ENCODE results near the gene SIRT7.

DNA sequence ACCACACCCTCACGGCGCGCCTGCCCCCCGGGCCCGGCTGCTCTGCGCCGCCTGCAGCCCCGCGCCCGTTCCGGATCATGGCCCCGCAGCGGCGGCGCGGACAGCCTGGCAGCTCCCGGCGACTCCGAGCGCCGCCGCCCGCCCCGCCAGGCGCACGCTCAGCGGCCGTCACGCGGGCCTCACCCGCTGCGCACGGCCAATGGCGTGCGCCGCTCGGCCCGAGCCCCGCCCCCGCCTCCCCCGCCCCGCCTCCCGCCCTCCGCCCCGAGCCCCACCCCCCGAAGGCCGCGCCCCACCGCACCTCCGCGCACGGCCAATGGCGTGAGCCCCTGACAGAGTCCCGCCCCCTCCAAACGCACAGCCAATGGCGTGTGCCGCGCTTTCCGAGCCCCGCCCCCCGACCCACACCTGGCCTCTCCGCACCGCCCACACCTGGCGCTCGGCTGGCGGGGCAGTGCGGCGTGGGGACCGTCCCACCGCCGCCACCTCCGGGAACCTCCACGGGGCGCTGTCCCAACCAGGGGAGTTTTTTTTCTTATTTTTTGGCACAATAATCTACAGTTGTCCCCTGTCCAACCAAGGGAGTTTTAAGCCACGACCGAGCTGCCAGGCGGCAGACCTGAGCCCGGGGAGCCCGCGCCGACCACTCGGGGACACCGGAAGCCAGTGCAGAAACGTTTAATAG lies 6.6 kb downstream of the SIRT7 start, which contains the start of gene PCYT2:
- TF ChIP-seq, protein P1, sequence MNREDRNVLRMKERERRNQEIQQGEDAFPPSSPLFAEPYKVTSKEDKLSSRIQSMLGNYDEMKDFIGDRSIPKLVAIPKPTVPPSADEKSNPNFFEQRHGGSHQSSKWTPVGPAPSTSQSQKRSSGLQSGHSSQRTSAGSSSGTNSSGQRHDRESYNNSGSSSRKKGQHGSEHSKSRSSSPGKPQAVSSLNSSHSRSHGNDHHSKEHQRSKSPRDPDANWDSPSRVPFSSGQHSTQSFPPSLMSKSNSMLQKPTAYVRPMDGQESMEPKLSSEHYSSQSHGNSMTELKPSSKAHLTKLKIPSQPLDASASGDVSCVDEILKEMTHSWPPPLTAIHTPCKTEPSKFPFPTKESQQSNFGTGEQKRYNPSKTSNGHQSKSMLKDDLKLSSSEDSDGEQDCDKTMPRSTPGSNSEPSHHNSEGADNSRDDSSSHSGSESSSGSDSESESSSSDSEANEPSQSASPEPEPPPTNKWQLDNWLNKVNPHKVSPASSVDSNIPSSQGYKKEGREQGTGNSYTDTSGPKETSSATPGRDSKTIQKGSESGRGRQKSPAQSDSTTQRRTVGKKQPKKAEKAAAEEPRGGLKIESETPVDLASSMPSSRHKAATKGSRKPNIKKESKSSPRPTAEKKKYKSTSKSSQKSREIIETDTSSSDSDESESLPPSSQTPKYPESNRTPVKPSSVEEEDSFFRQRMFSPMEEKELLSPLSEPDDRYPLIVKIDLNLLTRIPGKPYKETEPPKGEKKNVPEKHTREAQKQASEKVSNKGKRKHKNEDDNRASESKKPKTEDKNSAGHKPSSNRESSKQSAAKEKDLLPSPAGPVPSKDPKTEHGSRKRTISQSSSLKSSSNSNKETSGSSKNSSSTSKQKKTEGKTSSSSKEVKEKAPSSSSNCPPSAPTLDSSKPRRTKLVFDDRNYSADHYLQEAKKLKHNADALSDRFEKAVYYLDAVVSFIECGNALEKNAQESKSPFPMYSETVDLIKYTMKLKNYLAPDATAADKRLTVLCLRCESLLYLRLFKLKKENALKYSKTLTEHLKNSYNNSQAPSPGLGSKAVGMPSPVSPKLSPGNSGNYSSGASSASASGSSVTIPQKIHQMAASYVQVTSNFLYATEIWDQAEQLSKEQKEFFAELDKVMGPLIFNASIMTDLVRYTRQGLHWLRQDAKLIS (CRISPR knock-in tag; IDR thresholded peaks at IDR 0.05; ENCODE audit: borderline replicate concordance), result no peak
- TF ChIP-seq, protein P2, sequence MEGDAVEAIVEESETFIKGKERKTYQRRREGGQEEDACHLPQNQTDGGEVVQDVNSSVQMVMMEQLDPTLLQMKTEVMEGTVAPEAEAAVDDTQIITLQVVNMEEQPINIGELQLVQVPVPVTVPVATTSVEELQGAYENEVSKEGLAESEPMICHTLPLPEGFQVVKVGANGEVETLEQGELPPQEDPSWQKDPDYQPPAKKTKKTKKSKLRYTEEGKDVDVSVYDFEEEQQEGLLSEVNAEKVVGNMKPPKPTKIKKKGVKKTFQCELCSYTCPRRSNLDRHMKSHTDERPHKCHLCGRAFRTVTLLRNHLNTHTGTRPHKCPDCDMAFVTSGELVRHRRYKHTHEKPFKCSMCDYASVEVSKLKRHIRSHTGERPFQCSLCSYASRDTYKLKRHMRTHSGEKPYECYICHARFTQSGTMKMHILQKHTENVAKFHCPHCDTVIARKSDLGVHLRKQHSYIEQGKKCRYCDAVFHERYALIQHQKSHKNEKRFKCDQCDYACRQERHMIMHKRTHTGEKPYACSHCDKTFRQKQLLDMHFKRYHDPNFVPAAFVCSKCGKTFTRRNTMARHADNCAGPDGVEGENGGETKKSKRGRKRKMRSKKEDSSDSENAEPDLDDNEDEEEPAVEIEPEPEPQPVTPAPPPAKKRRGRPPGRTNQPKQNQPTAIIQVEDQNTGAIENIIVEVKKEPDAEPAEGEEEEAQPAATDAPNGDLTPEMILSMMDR (IDR thresholded peaks at IDR 0.05), result no peak
- TF ChIP-seq TP53 (CRISPR knock-in tag; IDR thresholded peaks at IDR 0.05), result no peak
- no peak for TF ChIP-seq NFE2L1 (CRISPR knock-in tag; IDR thresholded peaks at IDR 0.05)
- TF ChIP-seq, protein P3, sequence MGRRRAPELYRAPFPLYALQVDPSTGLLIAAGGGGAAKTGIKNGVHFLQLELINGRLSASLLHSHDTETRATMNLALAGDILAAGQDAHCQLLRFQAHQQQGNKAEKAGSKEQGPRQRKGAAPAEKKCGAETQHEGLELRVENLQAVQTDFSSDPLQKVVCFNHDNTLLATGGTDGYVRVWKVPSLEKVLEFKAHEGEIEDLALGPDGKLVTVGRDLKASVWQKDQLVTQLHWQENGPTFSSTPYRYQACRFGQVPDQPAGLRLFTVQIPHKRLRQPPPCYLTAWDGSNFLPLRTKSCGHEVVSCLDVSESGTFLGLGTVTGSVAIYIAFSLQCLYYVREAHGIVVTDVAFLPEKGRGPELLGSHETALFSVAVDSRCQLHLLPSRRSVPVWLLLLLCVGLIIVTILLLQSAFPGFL (CRISPR knock-in tag; IDR thresholded peaks at IDR 0.05; ENCODE audit: borderline replicate concordance), result no peak
- no peak for TF ChIP-seq ATF1 (CRISPR knock-in tag; IDR thresholded peaks at IDR 0.05)
